HL-60 (cell line): ENCODE measurements around the gene GGA2.

Experiments used
- CTCF ChIP-seq: IDR thresholded peaks from one replicate; pipeline ENCODE4 v1.5.1; 2011; ENCODE audit warnings: low read length, control low read depth, inconsistent platforms; ENCODE audit not compliant: insufficient read depth
- GABPA ChIP-seq: IDR thresholded peaks from 2 replicates; pipeline ENCODE4 v1.6.1; 2012; ENCODE audit warnings: low read depth
- SPI1 ChIP-seq: IDR thresholded peaks from 2 replicates; pipeline ENCODE4 v1.6.1; 2012; ENCODE audit warnings: low read depth, mild to moderate bottlenecking, borderline replicate concordance

- TF ChIP-seq CTCF (no peak), GABPA (no peak), SPI1 (no peak)
Observed at GRCh38 chr16:23521965-23522364, 11.7 kb upstream of the GGA2 start.
